A549 (cell line): ENCODE measurements around the gene CIT. TPM values are rescaled to one million over a fixed set of nuclear protein-coding genes. Genes with fewer than 3 reads are reported as not detected.

Experiments
- ATAC-seq, 2 experiments: fragments of 200-7000 bp in 1 of 2; fragments of >200 bp in 1 of 2; cut with Nextera tagmentation in 1 of 2; cut with Tn5 transposase in 1 of 2; 3 replicates each; pipeline versions ENCODE4 v1.8.0 to v1.9.1; 2018 to 2020; ENCODE audit warnings: mild to moderate bottlenecking in 1 of 2, moderate library complexity in 1 of 2
- CTCF ChIA-PET: fragments of 300-600 bp; sonication (Branson Sonifier 250); formaldehyde crosslinking; extraction: SDS; loops from one replicate; lab custom pipeline; 2021; ENCODE audit warnings: antibody characterized with exemption, inconsistent platforms; lab: Yijun Ruan, JAX
- POLR2A ChIA-PET: fragments of 350-600 bp; formaldehyde crosslinking; extraction: SDS; loops from one replicate; lab custom pipeline; 2021; ENCODE audit warnings: antibody characterized with exemption, inconsistent platforms; lab: Yijun Ruan, JAX
- DNase-seq, 2 experiments: peaks; one replicate each; pipeline versions ENCODE4 v3.0.0 to v3.0.0-alpha.2; 2011 to 2016; ENCODE audit warnings: low read depth in 1 of 2, low spot score in 1 of 2
- FAIRE-seq: peaks from 2 replicates; lab custom pipeline; 2011; peaks lifted over from hg19 to GRCh38; lab: Jason Lieb, UNC
- H3K27ac ChIP-seq, 2 experiments: fragments of >200 bp; sonication (Bioruptor Twin); formaldehyde crosslinking; 3 replicates each; pipeline ENCODE4 v1.5.1; 2016 to 2017
- H3K4me1 ChIP-seq: fragments of >200 bp; sonication (Bioruptor Twin); formaldehyde crosslinking; 3 replicates; pipeline ENCODE4 v1.6.1; 2016
- H3K4me2 ChIP-seq: fragments of >200 bp; sonication (Bioruptor Twin); formaldehyde crosslinking; 3 replicates; pipeline ENCODE4 v1.6.1; 2016
- H3K4me3 ChIP-seq: fragments of >200 bp; sonication (Bioruptor Twin); formaldehyde crosslinking; 3 replicates; pipeline ENCODE4 v1.5.1; 2016
- H3K9me3 ChIP-seq: fragments of >200 bp; sonication (Bioruptor Twin); formaldehyde crosslinking; 3 replicates; pipeline ENCODE4 v1.6.1; 2016
- CBX2 ChIP-seq: fragments of 200-600 bp; sonication (generic); IDR thresholded peaks from 2 replicates; pipeline ENCODE4 v1.6.1; 2016; ENCODE audit warnings: low read depth, mild to moderate bottlenecking, borderline replicate concordance
- CEBPB ChIP-seq, 2 experiments: fragments of >200 bp in 1 of 2; sonication (Bioruptor Twin) in 1 of 2; formaldehyde crosslinking in 1 of 2; IDR thresholded peaks; 2 replicates each; pipeline ENCODE4 v1.6.1; 2012 to 2016
- EHF ChIP-seq: fragments of 250-450 bp; sonication (Bioruptor Pico); IDR thresholded peaks from 2 replicates; pipeline ENCODE4 v1.5.0; 2020; ENCODE audit warnings: mild to moderate bottlenecking
- EHMT2 ChIP-seq: fragments of 200-600 bp; sonication (generic); IDR thresholded peaks from 2 replicates; pipeline ENCODE4 v1.6.1; 2016; ENCODE audit warnings: antibody characterized with exemption, low read depth, mild to moderate bottlenecking, moderate library complexity
- FOSL2 ChIP-seq, 2 experiments: fragments of 450-650 bp in 1 of 2; fragments of >200 bp in 1 of 2; sonication (Bioruptor Twin) in 1 of 2; formaldehyde crosslinking; IDR thresholded peaks; 2 replicates each; pipeline versions ENCODE4 v1.5.0 to v1.6.1; 2016 to 2020; ENCODE audit warnings: mild to moderate bottlenecking in 1 of 2, moderate library complexity in 1 of 2
- HEYL ChIP-seq: fragments of 250-450 bp; sonication (Bioruptor Pico); IDR thresholded peaks from 2 replicates; pipeline ENCODE4 v1.8.0; 2021; ENCODE audit warnings: mild to moderate bottlenecking, moderate library complexity
- JUN ChIP-seq, 2 experiments: fragments of >200 bp; sonication (Bioruptor Twin); formaldehyde crosslinking; IDR thresholded peaks; 2 replicates in 1 of 2; 3 replicates in 1 of 2; pipeline ENCODE4 v1.6.1; 2016 to 2017
- JUNB ChIP-seq: fragments of >200 bp; sonication (Bioruptor Twin); formaldehyde crosslinking; IDR thresholded peaks from 2 replicates; pipeline ENCODE4 v1.6.1; 2016
- KDM5A ChIP-seq: fragments of 200-600 bp; sonication (generic); IDR thresholded peaks from 2 replicates; pipeline ENCODE4 v1.6.1; 2016; ENCODE audit warnings: antibody characterized with exemption, mild to moderate bottlenecking
- NPAS2 ChIP-seq: fragments of 250-450 bp; sonication (Bioruptor Pico); IDR thresholded peaks from 2 replicates; pipeline ENCODE4 v1.8.0; 2022; ENCODE audit warnings: mild to moderate bottlenecking, moderate library complexity, borderline replicate concordance
- POLR2A ChIP-seq: IDR thresholded peaks from 2 replicates; pipeline ENCODE4 v1.6.1; 2012; ENCODE audit warnings: mild to moderate bottlenecking, low read length
- POLR2AphosphoS2 ChIP-seq: conservative IDR thresholded peaks from 2 replicates; pipeline ENCODE4 v1.6.1; 2012; ENCODE audit warnings: low read length, improper control_type of control experiment, inconsistent platforms
- SMC3 ChIP-seq: fragments of >200 bp; sonication (Bioruptor Twin); formaldehyde crosslinking; IDR thresholded peaks from 3 replicates; pipeline ENCODE4 v1.6.1; 2018; ENCODE audit warnings: inconsistent platforms
- ZC3H11A ChIP-seq: fragments of 450-650 bp; IDR thresholded peaks from 2 replicates; pipeline ENCODE4 v1.6.1; 2014; ENCODE audit warnings: antibody characterized with exemption, mild to moderate bottlenecking
- WGBS: methylation state at CpG from one replicate; pipeline ENCODE4 v1.1.6; 2017; ENCODE audit errors: missing lambda C conversion rate; 5-methylcytosine and 5-hydroxymethylcytosine counted together
- polyA plus RNA-seq, 4 experiments: library from polyadenylated mRNA; depleted of rRNA in 3 of 4; stranded (reverse); fragments of >200 nt; fragmentation: RNase III in 1 of 4; extraction: RNeasy Plus Mini Kit Qiagen cat#74134 plus additional on column Dnase treatment in 1 of 4; gene quantifications; 2 replicates in 3 of 4; 3 replicates in 1 of 4; pipeline ENCODE4 v1.2.3, GENCODE V29; 2011 to 2017
- TF ChIP-seq, protein P1 (sequence below): fragments of >200 bp; sonication (Bioruptor Twin); formaldehyde crosslinking; IDR thresholded peaks from 2 replicates; pipeline ENCODE4 v1.6.1; 2016
- TF ChIP-seq, protein P2 (sequence below): IDR thresholded peaks from 2 replicates; pipeline ENCODE4 v1.6.1; 2012; ENCODE audit warnings: low read depth, borderline replicate concordance
- TF ChIP-seq, protein P3 (sequence below): fragments of >200 bp; sonication (Bioruptor Twin); formaldehyde crosslinking; IDR thresholded peaks from 3 replicates; pipeline ENCODE4 v1.5.1; 2016
- TF ChIP-seq, protein P4 (sequence below): fragments of >200 bp; sonication (Bioruptor Twin); formaldehyde crosslinking; IDR thresholded peaks from 3 replicates; pipeline ENCODE4 v1.6.1; 2016
- TF ChIP-seq, protein P5 (sequence below): fragments of 150-350 bp; IDR thresholded peaks from 2 replicates; pipeline ENCODE4 v1.6.1; 2014; ENCODE audit warnings: low read depth, mild to moderate bottlenecking, low read length
- TF ChIP-seq, protein P6 (sequence below): IDR thresholded peaks from 2 replicates; pipeline ENCODE4 v1.6.1; 2012

CIT gene
- polyA plus RNA-seq, 2 of the 4 experiments (the other 2 are of a cell fraction) = 12.5 to 25.4 TPM

DNA sequence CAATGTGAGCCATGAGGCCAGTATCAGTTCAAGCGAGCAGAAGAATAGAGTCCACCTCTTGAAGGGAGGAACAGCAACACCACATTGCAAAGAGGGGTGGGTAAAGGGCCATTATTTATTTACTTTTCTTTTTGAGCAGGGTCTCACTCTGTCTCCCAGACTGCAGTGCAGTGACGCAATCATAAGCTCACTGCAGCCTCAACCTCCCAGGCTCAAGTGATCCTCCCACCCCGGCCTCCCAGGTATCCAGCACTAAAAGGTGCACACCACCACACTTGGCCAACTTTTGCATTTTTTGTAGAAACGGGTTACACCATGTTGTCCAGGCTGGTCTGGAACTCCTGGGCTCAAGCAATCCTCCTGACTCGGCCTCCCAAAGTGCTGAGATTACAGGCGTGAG lies 42.9 kb upstream of the CIT start:
- DNase-seq = no peak
- no peaks in the 10 kb centered on the region for H3K4me1 ChIP-seq
- TF ChIP-seq CEBPB (IDR thresholded peaks at IDR 0.05) = peak in 1 of 2 experiments; percentile 45; a peak in 1 of 4 replicates
- TF ChIP-seq POLR2AphosphoS2 = no peak
- H3K9me3 ChIP-seq = no peaks in the 10 kb centered on the region
- WGBS = 65% methylated on average over 6 of the region's 6 CpGs
- no peak overlapping the region for H3K4me2 ChIP-seq
- FAIRE-seq = no peak
- ChIA-PET POLR2A (no interaction called here), CTCF (no interaction called here)
- peak; percentile 41 to 66; a peak in 3 of 6 replicates for ATAC-seq
- no peak overlapping the region for H3K4me3 ChIP-seq
- no peak overlapping the region for H3K27ac ChIP-seq

DNA sequence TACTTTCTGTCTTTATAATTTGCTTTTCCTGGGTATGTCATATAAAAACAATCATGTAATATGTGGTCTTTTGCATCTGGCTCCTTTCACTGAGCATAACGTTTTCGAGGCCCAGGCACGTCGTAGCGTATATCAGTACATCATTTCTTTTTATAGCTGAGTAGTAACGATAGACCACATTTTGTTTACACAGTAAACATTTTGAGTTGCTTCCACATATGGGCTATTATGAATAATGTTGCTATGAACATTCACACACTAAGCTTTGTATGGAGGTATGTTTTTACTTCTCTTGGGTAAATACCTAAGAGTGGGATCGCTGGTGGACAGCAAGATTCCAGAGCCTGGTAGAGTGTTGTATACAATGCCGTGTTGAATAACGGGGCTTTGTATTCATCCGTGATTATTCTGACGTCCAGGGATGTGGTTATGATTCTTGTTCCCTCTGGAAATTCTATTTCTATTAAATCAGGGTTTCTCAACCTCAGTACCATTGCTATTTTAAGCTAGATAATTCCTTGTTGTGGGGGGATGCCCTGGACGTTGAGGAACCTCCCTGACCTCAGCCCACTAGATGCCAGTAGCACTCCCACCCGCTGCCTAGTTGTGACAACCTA lies 38.9 kb upstream of the CIT start:
- ATAC-seq = no peak
- Histone ChIP-seq H3K9me3 (no peaks in the 10 kb centered on the region), H3K4me1 (no peaks in the 10 kb centered on the region), H3K4me3 (no peak overlapping the region), H3K27ac (no peak overlapping the region), H3K4me2 (no peak overlapping the region)
- DNase-seq = no peak
- TF ChIP-seq JUN (IDR thresholded peaks at IDR 0.05) = no peak
- TF ChIP-seq JUNB = no peak
- 61% methylated on average over 12 of the region's 13 CpGs for WGBS
- ChIA-PET POLR2A (no interaction called here), CTCF (interaction anchor here (0.9 kb wide), 1 partner anchor 13 kb away, joined by 5 read pairs; no protein-coding TSS in a partner anchor)
- FAIRE-seq = no peak

DNA sequence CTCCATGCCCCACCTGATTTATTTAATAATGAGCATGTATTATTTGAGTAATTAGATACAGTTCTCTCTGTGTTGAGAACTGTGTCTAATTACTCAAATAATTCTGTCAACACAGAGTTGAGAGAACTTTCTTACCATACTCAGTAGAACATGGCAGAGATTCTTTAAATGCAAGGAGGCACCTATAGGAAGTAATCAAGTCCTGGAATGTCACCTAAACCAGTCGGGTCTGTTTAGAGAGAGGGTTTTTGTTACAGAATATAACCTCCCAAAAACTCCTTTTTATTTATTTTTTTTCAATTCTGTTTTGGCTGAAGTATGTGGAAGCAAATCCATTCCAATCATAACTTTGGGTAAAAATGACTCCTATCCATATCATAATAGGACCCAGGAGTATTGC lies 37.5 kb upstream of the CIT start:
- 21% methylated on average over 1 of the region's 1 CpG for WGBS
- no peak for DNase-seq
- TF ChIP-seq HEYL (CRISPR knock-in tag) (no peak), EHMT2 (no peak), ZC3H11A (no peak)
- TF ChIP-seq, protein P1, sequence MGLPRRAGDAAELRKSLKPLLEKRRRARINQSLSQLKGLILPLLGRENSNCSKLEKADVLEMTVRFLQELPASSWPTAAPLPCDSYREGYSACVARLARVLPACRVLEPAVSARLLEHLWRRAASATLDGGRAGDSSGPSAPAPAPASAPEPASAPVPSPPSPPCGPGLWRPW = no peak
- H3K4me1 ChIP-seq = no peaks in the 10 kb centered on the region
- ATAC-seq = no peak
- ChIA-PET CTCF (no interaction called here), POLR2A (no interaction called here)
- H3K4me3 ChIP-seq = no peak overlapping the region
- no peak overlapping the region for H3K4me2 ChIP-seq
- no peaks in the 10 kb centered on the region for H3K9me3 ChIP-seq
- no peak overlapping the region for H3K27ac ChIP-seq
- FAIRE-seq = no peak

DNA sequence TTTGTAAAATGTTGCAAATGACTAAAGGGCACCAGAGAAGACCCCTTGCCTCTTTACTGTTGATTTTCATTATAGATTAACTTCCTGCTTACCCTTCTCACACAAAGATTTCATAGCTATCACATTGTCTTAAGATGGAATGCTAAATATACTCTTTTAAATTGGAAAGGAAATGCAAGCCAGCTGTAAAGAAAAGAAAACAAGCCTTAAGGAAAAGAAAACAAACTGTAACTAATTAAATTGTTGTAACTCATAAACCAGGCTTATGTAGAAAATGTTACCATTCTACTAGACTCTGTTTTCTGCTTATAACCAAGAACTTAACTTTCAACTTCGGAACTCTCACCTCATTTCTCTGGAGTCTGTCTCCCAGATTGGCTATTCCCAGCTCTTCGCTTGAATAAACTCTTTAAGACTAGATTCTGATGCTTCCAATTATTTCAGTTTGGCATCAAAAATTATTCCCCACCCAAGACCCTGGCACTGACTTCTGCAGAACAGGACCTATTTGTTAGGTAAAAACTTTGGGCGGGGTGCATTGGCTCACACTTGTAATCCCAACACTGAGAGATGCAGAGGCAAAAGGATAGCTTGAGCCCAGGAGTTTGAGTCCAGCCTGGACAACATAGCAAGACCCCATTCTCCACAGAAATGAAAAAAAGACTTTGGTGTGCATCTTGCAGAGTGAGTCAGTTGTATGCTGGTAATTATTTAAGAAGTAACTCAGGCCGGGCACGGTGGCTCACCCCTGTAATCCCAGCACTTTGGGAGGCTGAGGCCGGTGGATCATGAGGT lies 36.6 kb upstream of the CIT start:
- no peaks in the 10 kb centered on the region for H3K4me1 ChIP-seq
- H3K4me3 ChIP-seq = no peak overlapping the region
- 84% methylated on average over 6 of the region's 6 CpGs for WGBS
- POLR2A ChIA-PET = no interaction called here
- no peak overlapping the region for H3K4me2 ChIP-seq
- ATAC-seq (no peak), DNase-seq (no peak), FAIRE-seq (no peak)
- no peaks in the 10 kb centered on the region for H3K9me3 ChIP-seq
- TF ChIP-seq ZC3H11A (no peak), CBX2 (no peak)
- CTCF ChIA-PET = interaction anchor here (0.8 to 1.0 kb wide), 2 partner anchors 10 to 11 kb away, joined by 3 read pairs; no protein-coding TSS in a partner anchor
- no peak overlapping the region for H3K27ac ChIP-seq

DNA sequence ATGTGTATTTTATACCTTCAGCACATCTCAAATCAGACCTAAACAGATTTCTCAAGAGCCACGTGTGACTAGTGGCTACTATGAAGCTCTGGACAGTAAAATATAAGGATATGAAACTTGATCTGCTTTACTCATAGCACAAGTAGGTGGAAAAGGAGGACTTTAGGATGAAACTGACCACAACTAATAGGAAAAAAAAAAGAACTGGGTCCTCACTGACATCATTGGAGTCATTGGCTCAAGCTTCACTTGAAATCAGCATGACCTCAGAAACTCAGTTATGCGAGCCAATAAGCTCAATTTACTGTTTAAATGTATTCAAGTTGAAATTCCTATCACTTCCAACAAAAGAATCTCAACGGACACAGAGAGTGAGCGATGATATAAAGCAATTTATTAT lies 34.1 kb upstream of the CIT start:
- 51% methylated on average over 4 of the region's 4 CpGs for WGBS
- Histone ChIP-seq H3K4me3 (no peak overlapping the region), H3K4me2 (no peak overlapping the region), H3K4me1 (no peaks in the 10 kb centered on the region), H3K27ac (no peak overlapping the region), H3K9me3 (no peaks in the 10 kb centered on the region)
- DNase-seq (no peak), FAIRE-seq (no peak), ATAC-seq (no peak)
- CTCF ChIA-PET = interaction anchor here (0.6 to 1.0 kb wide), 3 partner anchors 9 to 28 kb away, joined by 3 to 4 read pairs (median 3); no protein-coding TSS in a partner anchor
- POLR2A ChIA-PET = no interaction called here
- TF ChIP-seq, protein P2, sequence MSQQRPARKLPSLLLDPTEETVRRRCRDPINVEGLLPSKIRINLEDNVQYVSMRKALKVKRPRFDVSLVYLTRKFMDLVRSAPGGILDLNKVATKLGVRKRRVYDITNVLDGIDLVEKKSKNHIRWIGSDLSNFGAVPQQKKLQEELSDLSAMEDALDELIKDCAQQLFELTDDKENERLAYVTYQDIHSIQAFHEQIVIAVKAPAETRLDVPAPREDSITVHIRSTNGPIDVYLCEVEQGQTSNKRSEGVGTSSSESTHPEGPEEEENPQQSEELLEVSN = no peak
- TF ChIP-seq FOSL2 (IDR thresholded peaks at IDR 0.05) (no peak), FOSL2 (CRISPR knock-in tag; IDR thresholded peaks at IDR 0.05) (no peak), KDM5A (no peak), EHF (CRISPR knock-in tag) (no peak), POLR2A (no peak), SMC3 (no peak), NPAS2 (no peak)
- TF ChIP-seq, protein P3, sequence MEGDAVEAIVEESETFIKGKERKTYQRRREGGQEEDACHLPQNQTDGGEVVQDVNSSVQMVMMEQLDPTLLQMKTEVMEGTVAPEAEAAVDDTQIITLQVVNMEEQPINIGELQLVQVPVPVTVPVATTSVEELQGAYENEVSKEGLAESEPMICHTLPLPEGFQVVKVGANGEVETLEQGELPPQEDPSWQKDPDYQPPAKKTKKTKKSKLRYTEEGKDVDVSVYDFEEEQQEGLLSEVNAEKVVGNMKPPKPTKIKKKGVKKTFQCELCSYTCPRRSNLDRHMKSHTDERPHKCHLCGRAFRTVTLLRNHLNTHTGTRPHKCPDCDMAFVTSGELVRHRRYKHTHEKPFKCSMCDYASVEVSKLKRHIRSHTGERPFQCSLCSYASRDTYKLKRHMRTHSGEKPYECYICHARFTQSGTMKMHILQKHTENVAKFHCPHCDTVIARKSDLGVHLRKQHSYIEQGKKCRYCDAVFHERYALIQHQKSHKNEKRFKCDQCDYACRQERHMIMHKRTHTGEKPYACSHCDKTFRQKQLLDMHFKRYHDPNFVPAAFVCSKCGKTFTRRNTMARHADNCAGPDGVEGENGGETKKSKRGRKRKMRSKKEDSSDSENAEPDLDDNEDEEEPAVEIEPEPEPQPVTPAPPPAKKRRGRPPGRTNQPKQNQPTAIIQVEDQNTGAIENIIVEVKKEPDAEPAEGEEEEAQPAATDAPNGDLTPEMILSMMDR = no peak
- TF ChIP-seq, protein P4, sequence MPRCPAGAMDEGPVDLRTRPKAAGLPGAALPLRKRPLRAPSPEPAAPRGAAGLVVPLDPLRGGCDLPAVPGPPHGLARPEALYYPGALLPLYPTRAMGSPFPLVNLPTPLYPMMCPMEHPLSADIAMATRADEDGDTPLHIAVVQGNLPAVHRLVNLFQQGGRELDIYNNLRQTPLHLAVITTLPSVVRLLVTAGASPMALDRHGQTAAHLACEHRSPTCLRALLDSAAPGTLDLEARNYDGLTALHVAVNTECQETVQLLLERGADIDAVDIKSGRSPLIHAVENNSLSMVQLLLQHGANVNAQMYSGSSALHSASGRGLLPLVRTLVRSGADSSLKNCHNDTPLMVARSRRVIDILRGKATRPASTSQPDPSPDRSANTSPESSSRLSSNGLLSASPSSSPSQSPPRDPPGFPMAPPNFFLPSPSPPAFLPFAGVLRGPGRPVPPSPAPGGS = no peak
- TF ChIP-seq, protein P5, sequence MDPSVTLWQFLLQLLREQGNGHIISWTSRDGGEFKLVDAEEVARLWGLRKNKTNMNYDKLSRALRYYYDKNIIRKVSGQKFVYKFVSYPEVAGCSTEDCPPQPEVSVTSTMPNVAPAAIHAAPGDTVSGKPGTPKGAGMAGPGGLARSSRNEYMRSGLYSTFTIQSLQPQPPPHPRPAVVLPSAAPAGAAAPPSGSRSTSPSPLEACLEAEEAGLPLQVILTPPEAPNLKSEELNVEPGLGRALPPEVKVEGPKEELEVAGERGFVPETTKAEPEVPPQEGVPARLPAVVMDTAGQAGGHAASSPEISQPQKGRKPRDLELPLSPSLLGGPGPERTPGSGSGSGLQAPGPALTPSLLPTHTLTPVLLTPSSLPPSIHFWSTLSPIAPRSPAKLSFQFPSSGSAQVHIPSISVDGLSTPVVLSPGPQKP = no peak
- TF ChIP-seq, protein P6, sequence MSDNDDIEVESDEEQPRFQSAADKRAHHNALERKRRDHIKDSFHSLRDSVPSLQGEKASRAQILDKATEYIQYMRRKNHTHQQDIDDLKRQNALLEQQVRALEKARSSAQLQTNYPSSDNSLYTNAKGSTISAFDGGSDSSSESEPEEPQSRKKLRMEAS = no peak
